Astrocyte of the cerebellum (primary cell): Measurements from ENCODE around the gene CNPPD1.

ENCODE experiments used
- DNase-seq: peaks from one replicate; pipeline ENCODE4 v3.0.0-alpha.2; 2011; ENCODE audit warnings: low read depth
- H3K4me3 ChIP-seq: 2 replicates; pipeline ENCODE4 v1.5.1; 2011; ENCODE audit warnings: mild to moderate bottlenecking, low read depth, low read length, moderate library complexity
- CTCF ChIP-seq: IDR thresholded peaks from 2 replicates; pipeline ENCODE4 v1.5.1; 2012; ENCODE audit warnings: low read length, low read depth, moderate library complexity, mild to moderate bottlenecking; ENCODE audit errors: missing control alignments
- in situ Hi-C: cut with HindIII; loops from 2 replicates; pipeline ENCODE4 v1.10.0; 2017; ENCODE audit warnings: low sequenced_read_pairs

Gene CNPPD1

GRCh38 chr2:219167997-219168396 lies 8.7 kb downstream of the CNPPD1 start:
- DNase-seq, result no peak
- no peak overlapping the region for H3K4me3 ChIP-seq
- no peak for TF ChIP-seq CTCF
- in situ Hi-C loops, result no loop called here

GRCh38 chr2:219165058-219165911 lies 11.4 kb downstream of the CNPPD1 start:
- no peak overlapping the region for H3K4me3 ChIP-seq
- no peak for DNase-seq
- TF ChIP-seq CTCF, result no peak
- in situ Hi-C loops, result no loop called here

GRCh38 chr2:219163156-219163555 lies 13.6 kb downstream of the CNPPD1 start:
- no peak overlapping the region for H3K4me3 ChIP-seq
- no peak for TF ChIP-seq CTCF
- DNase-seq, result no peak
- in situ Hi-C loops, result no loop called here

DNA sequence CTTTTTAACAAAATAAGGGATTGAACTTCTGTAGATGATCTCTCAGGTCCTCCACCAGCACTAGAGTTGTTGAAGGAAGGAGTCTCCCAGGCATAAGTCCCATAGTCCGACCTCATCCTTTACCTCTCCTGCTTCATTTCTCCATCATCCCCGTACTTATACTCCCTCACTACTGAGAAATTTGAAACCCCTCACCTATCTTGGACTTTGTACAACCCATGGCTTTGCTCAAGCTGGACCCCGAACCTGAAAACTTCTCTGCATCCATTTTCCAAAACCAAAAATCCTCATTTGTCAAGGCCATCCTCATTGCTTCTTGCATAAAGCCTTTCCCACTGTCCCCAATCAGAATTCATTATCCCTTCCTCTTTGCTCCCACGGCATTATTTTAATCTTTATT lies 15.6 kb downstream of the CNPPD1 start:
- DNase-seq, result no peak
- in situ Hi-C loops, result no loop called here
- no peak for TF ChIP-seq CTCF
- H3K4me3 ChIP-seq, result peak overlapping the region; percentile 60

- peak within 1 kb of the TSS; percentile 60 for H3K4me3 ChIP-seq
- in situ Hi-C loops, result no loop called here
- peak; percentile 98 for TF ChIP-seq CTCF
- DNase-seq, result peak; percentile 71
These were observed 16.3 kb downstream of the CNPPD1 start, which contains the start of gene NHEJ1 for GRCh38 chr2:219160186-219161017. Gene NHEJ1, minus strand, starts transcription at chr2:219160815. Its CDS starts 2,453 bp downstream, at chr2:219158362.

GRCh38 chr2:219159771-219160185 lies 16.9 kb downstream of the CNPPD1 start:
- peak overlapping the region; percentile 60 for H3K4me3 ChIP-seq
- DNase-seq, result no peak
- in situ Hi-C loops, result no loop called here
- TF ChIP-seq CTCF, result no peak
